Upper lobe of left lung (tissue), 4 donors: ENCODE measurements around the gene APOBEC3F.

Experiments used
- EP300 ChIP-seq, 4 donors: sonication (generic); formaldehyde crosslinking; IDR thresholded peaks; one replicate each; pipeline ENCODE4 v1.5.1; 2017; ENCODE audit warnings: antibody characterized with exemption in 4 of 4, control low read depth in 2 of 4
- POLR2A ChIP-seq, 4 donors: fragments of 450-650 bp; IDR thresholded peaks; one replicate each; pipeline ENCODE4 v1.5.1; 2016 to 2017; ENCODE audit warnings: antibody characterized with exemption in 4 of 4, mild to moderate bottlenecking in 2 of 4
- POLR2AphosphoS5 ChIP-seq, 2 donors: sonication (generic); formaldehyde crosslinking; IDR thresholded peaks; one replicate each; pipeline ENCODE4 v1.5.1; 2017; ENCODE audit warnings: antibody characterized with exemption in 2 of 2
- TF ChIP-seq, protein P1 (sequence below), 6 experiments: fragments of 450-650 bp in 4 of 6; fragments of 200-600 bp in 2 of 6; sonication (generic) in 2 of 6; IDR thresholded peaks; one replicate each; pipeline ENCODE4 v1.5.1; 2016 to 2019; ENCODE audit warnings: antibody characterized with exemption in 6 of 6

DNA sequence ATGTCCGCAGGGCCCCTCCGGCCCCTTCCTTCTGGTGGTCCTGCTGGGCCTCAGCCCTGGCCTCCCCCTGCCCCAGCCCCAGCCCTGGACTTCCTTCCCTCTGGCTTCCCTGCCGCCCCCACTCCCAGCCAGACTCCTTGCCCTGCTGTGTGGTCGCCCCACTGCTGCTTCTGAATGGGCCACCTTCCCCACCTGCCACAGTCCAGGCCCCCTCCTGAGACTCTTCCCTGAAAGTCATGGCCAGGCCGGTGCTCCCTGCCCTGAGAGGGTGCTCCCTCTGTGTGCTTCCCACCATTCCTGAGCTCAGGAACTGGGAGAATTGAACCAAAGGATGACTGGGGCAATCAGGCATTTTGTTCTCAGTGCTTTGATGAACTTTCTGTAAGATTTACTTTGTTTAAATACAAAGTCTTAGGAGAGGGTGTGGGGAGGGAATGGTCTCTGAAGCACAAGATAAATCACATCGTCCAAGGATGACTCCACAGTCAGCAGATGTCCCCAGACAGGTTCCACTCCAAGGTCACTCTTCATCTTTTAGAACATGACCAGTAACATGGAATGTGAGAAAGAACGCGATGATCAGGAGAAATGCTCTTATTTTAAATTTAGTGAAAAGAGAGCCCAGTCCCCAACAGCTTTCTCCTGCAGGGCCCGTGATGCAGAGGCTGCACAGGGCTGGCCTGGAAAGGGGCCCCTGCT, 19.0 kb upstream of the APOBEC3F start:
- TF ChIP-seq, protein P1, sequence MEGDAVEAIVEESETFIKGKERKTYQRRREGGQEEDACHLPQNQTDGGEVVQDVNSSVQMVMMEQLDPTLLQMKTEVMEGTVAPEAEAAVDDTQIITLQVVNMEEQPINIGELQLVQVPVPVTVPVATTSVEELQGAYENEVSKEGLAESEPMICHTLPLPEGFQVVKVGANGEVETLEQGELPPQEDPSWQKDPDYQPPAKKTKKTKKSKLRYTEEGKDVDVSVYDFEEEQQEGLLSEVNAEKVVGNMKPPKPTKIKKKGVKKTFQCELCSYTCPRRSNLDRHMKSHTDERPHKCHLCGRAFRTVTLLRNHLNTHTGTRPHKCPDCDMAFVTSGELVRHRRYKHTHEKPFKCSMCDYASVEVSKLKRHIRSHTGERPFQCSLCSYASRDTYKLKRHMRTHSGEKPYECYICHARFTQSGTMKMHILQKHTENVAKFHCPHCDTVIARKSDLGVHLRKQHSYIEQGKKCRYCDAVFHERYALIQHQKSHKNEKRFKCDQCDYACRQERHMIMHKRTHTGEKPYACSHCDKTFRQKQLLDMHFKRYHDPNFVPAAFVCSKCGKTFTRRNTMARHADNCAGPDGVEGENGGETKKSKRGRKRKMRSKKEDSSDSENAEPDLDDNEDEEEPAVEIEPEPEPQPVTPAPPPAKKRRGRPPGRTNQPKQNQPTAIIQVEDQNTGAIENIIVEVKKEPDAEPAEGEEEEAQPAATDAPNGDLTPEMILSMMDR (IDR thresholded peaks at IDR 0.05): no peak
- TF ChIP-seq POLR2A (IDR thresholded peaks at IDR 0.05) (no peak), EP300 (IDR thresholded peaks at IDR 0.05) (no peak), POLR2AphosphoS5 (IDR thresholded peaks at IDR 0.05) (no peak)
